OCI-LY7 (cell line): ENCODE results near the gene ZSCAN30. TPM values are rescaled to one million over a fixed set of nuclear protein-coding genes. Genes with fewer than 3 reads are reported as not detected.

ENCODE experiments used
- BruUV-seq: library from RNA; stranded (reverse); fragments of 400-500 nt; replicated peaks from 2 replicates; lab custom pipeline; 2021; lab: Mats Ljungman, UMichigan
- CTCF ChIA-PET: fragments of 300-600 bp; sonication (Branson Sonifier 250); formaldehyde crosslinking; loops from one replicate; lab custom pipeline; 2022; ENCODE audit warnings: antibody characterized with exemption; ENCODE audit not compliant: unreplicated experiment; lab: Charles Lee
- POLR2A ChIA-PET: fragments of 300-600 bp; sonication (Branson Sonifier 250); formaldehyde crosslinking; loops from one replicate; lab custom pipeline; 2022; ENCODE audit warnings: antibody characterized with exemption; lab: Charles Lee
- DNase-seq: peaks from one replicate; pipeline ENCODE4 v3.0.0-alpha.2; 2015; ENCODE audit warnings: low spot score
- H2AFZ ChIP-seq: fragments of 200-600 bp; sonication (generic), shearing (Covaris generic); 2 replicates; pipeline ENCODE4 v1.6.1; 2014; ENCODE audit warnings: mild to moderate bottlenecking, antibody characterized with exemption, low read length, moderate library complexity
- H3K27ac ChIP-seq: fragments of 200-600 bp; sonication (generic); 2 replicates; pipeline ENCODE4 v1.5.1; 2014; ENCODE audit warnings: mixed run types, low read depth, mild to moderate bottlenecking, moderate library complexity, low read length, inconsistent platforms; ENCODE audit not compliant: poor library complexity, severe bottlenecking
- H3K36me3 ChIP-seq: fragments of 200-600 bp; sonication (generic); 2 replicates; pipeline ENCODE4 v1.6.1; 2014; ENCODE audit warnings: mild to moderate bottlenecking, antibody characterized with exemption, low read length, moderate library complexity, mixed read lengths; ENCODE audit not compliant: insufficient read depth
- H3K4me1 ChIP-seq: fragments of 200-600 bp; sonication (generic); 2 replicates; pipeline ENCODE4 v1.5.1; 2014; ENCODE audit warnings: mild to moderate bottlenecking, low read length; ENCODE audit not compliant: insufficient read depth, poor library complexity, severe bottlenecking
- H3K4me2 ChIP-seq: fragments of 200-600 bp; sonication (generic); 2 replicates; pipeline ENCODE4 v1.6.1; 2014; ENCODE audit warnings: mild to moderate bottlenecking, low read length
- H3K4me3 ChIP-seq: fragments of 200-600 bp; sonication (generic); 2 replicates; pipeline ENCODE4 v1.5.1; 2014; ENCODE audit warnings: mild to moderate bottlenecking, low read depth, low read length; ENCODE audit not compliant: poor library complexity, severe bottlenecking
- H3K79me2 ChIP-seq: fragments of 200-600 bp; sonication (generic); 2 replicates; pipeline ENCODE4 v1.6.1; 2016; ENCODE audit warnings: low read depth, mild to moderate bottlenecking, low read length, moderate library complexity, mixed read lengths; ENCODE audit not compliant: insufficient read depth
- H3K9me2 ChIP-seq: fragments of 200-600 bp; sonication (generic); 2 replicates; pipeline ENCODE4 v1.6.1; 2016; ENCODE audit warnings: mild to moderate bottlenecking, low read length, mixed read lengths; ENCODE audit not compliant: insufficient read depth
- H3K9me3 ChIP-seq: fragments of 200-600 bp; sonication (generic); 2 replicates; pipeline ENCODE4 v1.6.1; 2014; ENCODE audit warnings: mild to moderate bottlenecking, mixed run types, low read length, mixed read lengths
- H4K20me1 ChIP-seq: fragments of 200-600 bp; sonication (generic); 2 replicates; pipeline ENCODE4 v1.6.1; 2014; ENCODE audit warnings: mild to moderate bottlenecking, antibody characterized with exemption, low read length, moderate library complexity, mixed read lengths; ENCODE audit not compliant: insufficient read depth
- EZH2phosphoT487 ChIP-seq: fragments of 200-600 bp; sonication (generic); IDR thresholded peaks from 2 replicates; pipeline ENCODE4 v1.6.1; 2018; ENCODE audit warnings: low read depth, borderline replicate concordance, mild to moderate bottlenecking, mixed run types, antibody characterized with exemption, low read length, moderate library complexity, mixed read lengths
- intact Hi-C: fragments of 100-400 bp; cut with micrococcal nuclease; formaldehyde crosslinking; loops from one replicate; pipeline ENCODE4 v1.10.0; 2022; ENCODE audit not compliant: unreplicated experiment
- total RNA-seq, 2 experiments: library from RNA; depleted of rRNA in 1 of 2; stranded (reverse); fragments of >200 nt in 1 of 2; shearing (Covaris generic) in 1 of 2; gene quantifications; 2 replicates each; pipeline ENCODE4 v1.2.3, GENCODE V29; 2014 to 2022
- TF ChIP-seq, protein P1 (sequence below): fragments of 200-600 bp; sonication (generic); conservative IDR thresholded peaks from 2 replicates; pipeline ENCODE4 v1.5.1; 2014; ENCODE audit warnings: mild to moderate bottlenecking, antibody characterized with exemption, low read length, moderate library complexity, mixed read lengths

Gene ZSCAN30
- total RNA-seq, 2 experiments from 2014 or later = 4.3 to 7.6 TPM

DNA sequence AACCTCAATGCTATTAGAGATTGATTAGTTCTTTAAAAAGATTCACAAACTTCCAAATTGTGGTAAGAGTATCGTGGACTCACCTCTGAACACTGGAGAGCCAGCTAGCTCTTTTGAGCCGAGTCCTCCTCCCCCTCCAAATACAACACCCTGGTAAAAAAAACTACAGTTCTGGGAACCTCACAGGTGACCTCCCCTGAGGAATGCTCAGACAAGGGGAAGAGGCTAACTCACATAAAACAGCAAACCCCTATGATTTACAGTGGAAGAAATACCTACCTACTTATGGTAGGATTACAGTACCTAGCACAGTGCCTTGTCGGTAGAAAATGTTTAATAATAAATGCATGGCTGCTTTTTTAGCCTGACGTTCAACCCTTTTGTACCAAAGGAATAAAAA lies 45.8 kb upstream of the ZSCAN30 start:
- no peaks in the 10 kb centered on the region for H3K4me1 ChIP-seq
- H3K9me3 ChIP-seq = 0 out of 2 replicates have a peak, but pooled peaks cover 4% of the 10 kb centered on the region
- peaks cover 16% of the 10 kb centered on the region; the same call in 1 of the 2 replicates for H3K79me2 ChIP-seq
- BruUV-seq = no TSS peak
- TF ChIP-seq EZH2phosphoT487 = no peak
- CTCF ChIA-PET = no interaction called here
- POLR2A ChIA-PET = no interaction called here
- no peak overlapping the region for H3K4me3 ChIP-seq
- intact Hi-C loops = loop anchor here (2.0 kb wide), 1 partner anchor 45 kb away; the partner anchor contains the start of gene ZSCAN30
- DNase-seq = no peak
- H3K9me2 ChIP-seq = no peaks in the 10 kb centered on the region
- H3K27ac ChIP-seq = no peak overlapping the region
- H4K20me1 ChIP-seq = no peaks in the 10 kb centered on the region
- H3K36me3 ChIP-seq = peaks cover 91% of the 10 kb centered on the region
- no peak overlapping the region for H3K4me2 ChIP-seq
- no peak overlapping the region for H2AFZ ChIP-seq

DNA sequence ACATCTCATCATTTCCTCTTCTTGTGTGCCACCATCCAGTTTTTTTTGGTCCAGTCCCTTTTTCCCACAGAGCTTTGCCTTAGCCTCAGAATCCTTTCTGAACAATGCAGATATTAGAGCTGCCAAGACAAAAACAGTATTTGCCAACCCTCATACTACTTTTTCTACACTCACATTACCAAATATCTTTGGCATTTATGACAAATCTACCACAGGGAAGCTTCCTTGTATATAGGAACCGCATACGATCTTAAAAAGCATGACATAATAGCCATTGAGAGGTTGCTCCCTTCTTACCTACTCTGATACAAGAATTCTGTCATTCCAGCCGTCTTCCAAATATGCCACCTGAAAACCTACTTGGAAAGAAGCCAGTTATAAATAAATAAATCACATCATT lies 44.8 kb upstream of the ZSCAN30 start:
- CTCF ChIA-PET = no interaction called here
- peaks cover 82% of the 10 kb centered on the region for H3K36me3 ChIP-seq
- intact Hi-C loops = loop anchor here (2.0 kb wide), 1 partner anchor 44 kb away; the partner anchor contains the start of gene ZSCAN30
- H3K79me2 ChIP-seq = peaks cover 8% of the 10 kb centered on the region; the same call in 1 of the 2 replicates
- H3K9me3 ChIP-seq = 0 out of 2 replicates have a peak, but pooled peaks cover 4% of the 10 kb centered on the region
- TF ChIP-seq, protein P1, sequence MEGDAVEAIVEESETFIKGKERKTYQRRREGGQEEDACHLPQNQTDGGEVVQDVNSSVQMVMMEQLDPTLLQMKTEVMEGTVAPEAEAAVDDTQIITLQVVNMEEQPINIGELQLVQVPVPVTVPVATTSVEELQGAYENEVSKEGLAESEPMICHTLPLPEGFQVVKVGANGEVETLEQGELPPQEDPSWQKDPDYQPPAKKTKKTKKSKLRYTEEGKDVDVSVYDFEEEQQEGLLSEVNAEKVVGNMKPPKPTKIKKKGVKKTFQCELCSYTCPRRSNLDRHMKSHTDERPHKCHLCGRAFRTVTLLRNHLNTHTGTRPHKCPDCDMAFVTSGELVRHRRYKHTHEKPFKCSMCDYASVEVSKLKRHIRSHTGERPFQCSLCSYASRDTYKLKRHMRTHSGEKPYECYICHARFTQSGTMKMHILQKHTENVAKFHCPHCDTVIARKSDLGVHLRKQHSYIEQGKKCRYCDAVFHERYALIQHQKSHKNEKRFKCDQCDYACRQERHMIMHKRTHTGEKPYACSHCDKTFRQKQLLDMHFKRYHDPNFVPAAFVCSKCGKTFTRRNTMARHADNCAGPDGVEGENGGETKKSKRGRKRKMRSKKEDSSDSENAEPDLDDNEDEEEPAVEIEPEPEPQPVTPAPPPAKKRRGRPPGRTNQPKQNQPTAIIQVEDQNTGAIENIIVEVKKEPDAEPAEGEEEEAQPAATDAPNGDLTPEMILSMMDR = no peak
- TF ChIP-seq EZH2phosphoT487 = no peak
- H3K4me3 ChIP-seq = no peak overlapping the region
- no peak overlapping the region for H2AFZ ChIP-seq
- H4K20me1 ChIP-seq = no peaks in the 10 kb centered on the region
- H3K9me2 ChIP-seq = no peaks in the 10 kb centered on the region
- H3K4me2 ChIP-seq = no peak overlapping the region
- DNase-seq = no peak
- no peak overlapping the region for H3K27ac ChIP-seq
- H3K4me1 ChIP-seq = no peaks in the 10 kb centered on the region
- BruUV-seq = no TSS peak
- POLR2A ChIA-PET = interaction anchor here (0.8 kb wide), 1 partner anchor 34 kb away, joined by 3 read pairs; no protein-coding TSS in a partner anchor

DNA sequence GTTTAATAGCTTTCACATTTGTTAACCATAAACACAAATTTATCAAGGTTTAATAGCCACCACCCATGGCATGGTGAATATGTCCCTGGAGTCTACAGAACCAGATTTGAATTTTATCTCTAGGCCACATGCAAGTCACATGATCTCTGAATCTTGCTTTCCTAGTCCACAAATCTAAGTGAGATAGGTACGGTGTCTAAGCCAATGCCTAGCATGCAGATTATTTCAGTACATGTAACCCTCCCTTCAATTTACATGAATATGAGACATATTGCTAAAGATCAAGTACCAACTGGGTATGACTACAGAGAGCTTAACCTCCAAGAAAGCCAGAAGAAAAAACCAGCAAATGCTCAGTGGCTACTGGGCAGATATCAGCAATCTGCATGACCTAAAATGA lies 44.2 kb upstream of the ZSCAN30 start:
- Histone ChIP-seq H2AFZ (no peak overlapping the region), H3K27ac (no peak overlapping the region), H4K20me1 (no peaks in the 10 kb centered on the region), H3K4me2 (no peak overlapping the region), H3K4me3 (no peak overlapping the region), H3K79me2 (peaks cover 8% of the 10 kb centered on the region; the same call in 1 of the 2 replicates), H3K9me2 (no peaks in the 10 kb centered on the region), H3K4me1 (no peaks in the 10 kb centered on the region), H3K36me3 (peaks cover 75% of the 10 kb centered on the region), H3K9me3 (0 out of 2 replicates have a peak, but pooled peaks cover 4% of the 10 kb centered on the region)
- POLR2A ChIA-PET = interaction anchor here (0.8 kb wide), 1 partner anchor 33 kb away, joined by 3 read pairs; no protein-coding TSS in a partner anchor
- CTCF ChIA-PET = no interaction called here
- TF ChIP-seq, protein P1 = no peak
- TF ChIP-seq EZH2phosphoT487 = no peak
- no TSS peak for BruUV-seq
- intact Hi-C loops = loop anchor here (2.0 kb wide), 1 partner anchor 43 kb away; the partner anchor contains the start of gene ZSCAN30
- DNase-seq = no peak
